ENCODE measurements around the gene MAP3K5. TPM values are rescaled to one million over a fixed set of nuclear protein-coding genes. Genes with fewer than 3 reads are reported as not detected.
A peak's percentile ranks its signal among the peaks of the same experiment; 100 is the strongest.
"Not testable (repeated sequence)": the region's sequence is repeated elsewhere in the genome, so short reads cannot be mapped to it uniquely, and the experiment has no call there.

Gene MAP3K5
- polyA plus RNA-seq, 1 donor = 7.4 TPM

- peaks cover 4% of the 10 kb centered on the region for H3K4me1 ChIP-seq (ENCODE audit: control insufficient read depth, insufficient read depth, low read length)
- no peak for DNase-seq
- no peak overlapping the region for H3K4me3 ChIP-seq (ENCODE audit: low read length)
- H3K27me3 ChIP-seq (ENCODE audit: control insufficient read depth, insufficient read depth, low read length) = no peaks in the 10 kb centered on the region
- H3K27ac ChIP-seq (ENCODE audit: low read length) = no peak overlapping the region
- WGBS (ENCODE audit: insufficient coverage, low lambda C conversion rate) = no CpG with 5 or more reads among the region's 3 CpGs
- H3K36me3 ChIP-seq (ENCODE audit: control insufficient read depth, insufficient read depth, low read length) = no peaks in the 10 kb centered on the region
- H3K9me3 ChIP-seq (ENCODE audit: control insufficient read depth, low read depth, low read length) = no peaks in the 10 kb centered on the region
Measured at GRCh38 chr6:136598048-136598447, 194.2 kb downstream of the MAP3K5 start.

DNA sequence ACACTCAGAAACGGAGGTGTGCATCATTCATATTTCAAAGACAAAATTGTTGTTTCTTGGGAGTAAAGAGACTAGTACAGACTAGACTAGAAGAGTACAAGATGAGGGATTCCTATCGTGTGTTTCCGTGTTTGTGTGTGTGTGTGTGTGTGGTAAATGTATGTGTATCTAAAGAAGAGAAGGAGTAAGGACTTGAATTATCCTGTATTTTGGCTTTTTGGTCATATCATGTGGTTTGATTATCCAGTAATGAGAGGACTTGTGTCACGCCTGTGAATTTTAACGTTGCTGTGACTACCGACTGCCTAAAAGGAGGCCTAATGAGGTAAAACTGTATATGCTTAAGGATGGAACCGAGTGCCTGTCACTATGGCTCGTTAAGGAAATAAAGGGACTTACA lies 197.6 kb downstream of the MAP3K5 start:
- H3K27ac ChIP-seq (ENCODE audit: low read length) = no peak overlapping the region
- no CpG with 5 or more reads among the region's 8 CpGs for WGBS (ENCODE audit: insufficient coverage, low lambda C conversion rate)
- no peak for DNase-seq
- H3K27me3 ChIP-seq (ENCODE audit: control insufficient read depth, insufficient read depth, low read length) = no peaks in the 10 kb centered on the region
- peaks cover 15% of the 10 kb centered on the region for H3K36me3 ChIP-seq (ENCODE audit: control insufficient read depth, insufficient read depth, low read length)
- no peaks in the 10 kb centered on the region for H3K9me3 ChIP-seq (ENCODE audit: control insufficient read depth, low read depth, low read length)
- no peak overlapping the region for H3K4me3 ChIP-seq (ENCODE audit: low read length)
- no peaks in the 10 kb centered on the region for H3K4me1 ChIP-seq (ENCODE audit: control insufficient read depth, insufficient read depth, low read length)

GRCh38 chr6:136593748-136594490 lies 198.4 kb downstream of the MAP3K5 start:
- Histone ChIP-seq H3K4me1 (ENCODE audit: control insufficient read depth, insufficient read depth, low read length) (no peaks in the 10 kb centered on the region), H3K4me3 (ENCODE audit: low read length) (no peak overlapping the region), H3K36me3 (ENCODE audit: control insufficient read depth, insufficient read depth, low read length) (peaks cover 15% of the 10 kb centered on the region), H3K27me3 (ENCODE audit: control insufficient read depth, insufficient read depth, low read length) (no peaks in the 10 kb centered on the region), H3K27ac (ENCODE audit: low read length) (no peak overlapping the region), H3K9me3 (ENCODE audit: control insufficient read depth, low read depth, low read length) (no peaks in the 10 kb centered on the region)
- WGBS (ENCODE audit: insufficient coverage, low lambda C conversion rate) = 87% methylated on average over 2 of the region's 6 CpGs
- peak in 1 of 2 donors; percentile 19 for DNase-seq

GRCh38 chr6:136592930-136593673 lies 199.2 kb downstream of the MAP3K5 start:
- no peaks in the 10 kb centered on the region for H3K9me3 ChIP-seq (ENCODE audit: control insufficient read depth, low read depth, low read length)
- DNase-seq = no peak
- H3K36me3 ChIP-seq (ENCODE audit: control insufficient read depth, insufficient read depth, low read length) = peaks cover 18% of the 10 kb centered on the region
- no peaks in the 10 kb centered on the region for H3K27me3 ChIP-seq (ENCODE audit: control insufficient read depth, insufficient read depth, low read length)
- no peak overlapping the region for H3K4me3 ChIP-seq (ENCODE audit: low read length)
- no CpG with 5 or more reads among the region's 2 CpGs for WGBS (ENCODE audit: insufficient coverage, low lambda C conversion rate)
- no peaks in the 10 kb centered on the region for H3K4me1 ChIP-seq (ENCODE audit: control insufficient read depth, insufficient read depth, low read length)
- H3K27ac ChIP-seq (ENCODE audit: low read length) = no peak overlapping the region

- no peaks in the 10 kb centered on the region for H3K27me3 ChIP-seq (ENCODE audit: control insufficient read depth, insufficient read depth, low read length)
- no peak overlapping the region for H3K27ac ChIP-seq (ENCODE audit: low read length)
- no peaks in the 10 kb centered on the region for H3K9me3 ChIP-seq (ENCODE audit: control insufficient read depth, low read depth, low read length)
- H3K4me1 ChIP-seq (ENCODE audit: control insufficient read depth, insufficient read depth, low read length) = no peaks in the 10 kb centered on the region
- no peak for DNase-seq
- H3K36me3 ChIP-seq (ENCODE audit: control insufficient read depth, insufficient read depth, low read length) = peaks cover 18% of the 10 kb centered on the region
- WGBS (ENCODE audit: insufficient coverage, low lambda C conversion rate) = no CpG with 5 or more reads among the region's 1 CpG
- no peak overlapping the region for H3K4me3 ChIP-seq (ENCODE audit: low read length)
Measured at GRCh38 chr6:136591617-136592016, 200.7 kb downstream of the MAP3K5 start.

DNA sequence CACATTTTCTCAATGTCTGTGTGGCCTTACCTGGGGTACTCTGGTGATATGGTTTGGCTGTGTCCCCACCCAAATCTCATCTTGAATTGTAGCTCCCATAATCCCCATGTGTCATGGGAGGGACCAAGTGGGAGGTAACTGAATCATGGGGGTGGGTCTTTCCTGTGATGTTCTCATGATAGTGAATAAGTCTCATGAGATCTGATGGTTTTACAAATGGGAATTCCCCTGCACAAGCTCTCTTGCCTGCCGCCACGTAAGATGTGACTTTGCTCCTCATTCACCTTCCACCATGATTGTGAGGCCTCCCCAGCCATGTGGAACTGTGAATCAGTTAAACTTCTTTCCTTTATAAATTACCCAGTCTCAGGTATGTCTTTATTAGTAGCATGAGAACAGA lies 201.4 kb downstream of the MAP3K5 start:
- not testable (repeated sequence) for H3K27me3 ChIP-seq (ENCODE audit: control insufficient read depth, insufficient read depth, low read length); H3K4me1 ChIP-seq (ENCODE audit: control insufficient read depth, insufficient read depth, low read length); H3K9me3 ChIP-seq (ENCODE audit: control insufficient read depth, low read depth, low read length); H3K4me3 ChIP-seq (ENCODE audit: low read length); H3K27ac ChIP-seq (ENCODE audit: low read length); DNase-seq
- H3K36me3 ChIP-seq (ENCODE audit: control insufficient read depth, insufficient read depth, low read length) = peaks cover 18% of the 10 kb centered on the region
- no CpG with 5 or more reads among the region's 2 CpGs for WGBS (ENCODE audit: insufficient coverage, low lambda C conversion rate)

DNA sequence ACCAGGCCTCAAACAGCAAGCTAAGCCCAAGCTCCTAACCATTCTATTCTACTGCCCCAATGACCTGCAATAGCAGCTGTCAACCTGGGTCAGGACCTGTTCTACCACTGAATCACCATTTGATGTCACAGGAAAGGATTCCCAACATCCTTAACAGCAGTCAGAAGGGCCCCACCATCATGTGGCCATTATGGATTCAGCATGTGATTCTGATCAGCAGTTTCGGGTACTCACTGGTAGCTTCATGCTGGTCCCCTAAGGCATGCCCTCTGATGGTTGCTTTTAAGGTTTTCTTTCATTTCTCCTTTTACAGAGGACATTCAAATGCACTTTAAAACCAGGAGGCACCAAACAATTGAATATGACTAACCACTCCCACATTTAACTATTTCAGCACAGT lies 204.8 kb downstream of the MAP3K5 start:
- Histone ChIP-seq H3K4me1 (ENCODE audit: control insufficient read depth, insufficient read depth, low read length) (no peaks in the 10 kb centered on the region), H3K9me3 (ENCODE audit: control insufficient read depth, low read depth, low read length) (no peaks in the 10 kb centered on the region), H3K36me3 (ENCODE audit: control insufficient read depth, insufficient read depth, low read length) (peaks cover 18% of the 10 kb centered on the region), H3K27me3 (ENCODE audit: control insufficient read depth, insufficient read depth, low read length) (no peaks in the 10 kb centered on the region), H3K4me3 (ENCODE audit: low read length) (no peak overlapping the region), H3K27ac (ENCODE audit: low read length) (no peak overlapping the region)
- DNase-seq = no peak
- WGBS (ENCODE audit: insufficient coverage, low lambda C conversion rate) = no CpG with 5 or more reads among the region's 1 CpG

GRCh38 chr6:136586295-136586694 lies 206.0 kb downstream of the MAP3K5 start:
- Histone ChIP-seq H3K4me1 (ENCODE audit: control insufficient read depth, insufficient read depth, low read length) (no peaks in the 10 kb centered on the region), H3K4me3 (ENCODE audit: low read length) (no peak overlapping the region), H3K27ac (ENCODE audit: low read length) (no peak overlapping the region), H3K27me3 (ENCODE audit: control insufficient read depth, insufficient read depth, low read length) (no peaks in the 10 kb centered on the region), H3K36me3 (ENCODE audit: control insufficient read depth, insufficient read depth, low read length) (peaks cover 9% of the 10 kb centered on the region), H3K9me3 (ENCODE audit: control insufficient read depth, low read depth, low read length) (no peaks in the 10 kb centered on the region)
- WGBS (ENCODE audit: insufficient coverage, low lambda C conversion rate) = 90% methylated on average over 2 of the region's 4 CpGs
- DNase-seq = no peak

- peaks cover 11% of the 10 kb centered on the region for H3K36me3 ChIP-seq (ENCODE audit: control insufficient read depth, insufficient read depth, low read length)
- H3K9me3 ChIP-seq (ENCODE audit: control insufficient read depth, low read depth, low read length); H3K4me1 ChIP-seq (ENCODE audit: control insufficient read depth, insufficient read depth, low read length); H3K27ac ChIP-seq (ENCODE audit: low read length); H3K27me3 ChIP-seq (ENCODE audit: control insufficient read depth, insufficient read depth, low read length); H3K4me3 ChIP-seq (ENCODE audit: low read length); DNase-seq: not testable (repeated sequence)
- WGBS (ENCODE audit: insufficient coverage, low lambda C conversion rate) = no CpG with 5 or more reads among the region's 2 CpGs
Measured at GRCh38 chr6:136585523-136585922, 206.8 kb downstream of the MAP3K5 start.

GRCh38 chr6:136584290-136584689 lies 208.0 kb downstream of the MAP3K5 start:
- H3K9me3 ChIP-seq (ENCODE audit: control insufficient read depth, low read depth, low read length); H3K4me1 ChIP-seq (ENCODE audit: control insufficient read depth, insufficient read depth, low read length); DNase-seq; H3K4me3 ChIP-seq (ENCODE audit: low read length); H3K36me3 ChIP-seq (ENCODE audit: control insufficient read depth, insufficient read depth, low read length); H3K27me3 ChIP-seq (ENCODE audit: control insufficient read depth, insufficient read depth, low read length); H3K27ac ChIP-seq (ENCODE audit: low read length): not testable (repeated sequence)
- no CpG with 5 or more reads among the region's 5 CpGs for WGBS (ENCODE audit: insufficient coverage, low lambda C conversion rate)
